DMS53 (cell line): ENCODE results near the gene PLEKHA1.
A peak's percentile ranks its signal among the peaks of the same experiment; 100 is the strongest.

Experiments
- DNase-seq: peaks from one replicate; lab custom pipeline; 2025; lab: John Stamatoyannopoulos, UW

The PLEKHA1 gene

GRCh38 chr10:122421742-122422141 is 47.2 kb downstream of the PLEKHA1 start:
- DNase-seq, result no peak

GRCh38 chr10:122422266-122422989 is 47.9 kb downstream of the PLEKHA1 start:
- DNase-seq, result no peak

DNA sequence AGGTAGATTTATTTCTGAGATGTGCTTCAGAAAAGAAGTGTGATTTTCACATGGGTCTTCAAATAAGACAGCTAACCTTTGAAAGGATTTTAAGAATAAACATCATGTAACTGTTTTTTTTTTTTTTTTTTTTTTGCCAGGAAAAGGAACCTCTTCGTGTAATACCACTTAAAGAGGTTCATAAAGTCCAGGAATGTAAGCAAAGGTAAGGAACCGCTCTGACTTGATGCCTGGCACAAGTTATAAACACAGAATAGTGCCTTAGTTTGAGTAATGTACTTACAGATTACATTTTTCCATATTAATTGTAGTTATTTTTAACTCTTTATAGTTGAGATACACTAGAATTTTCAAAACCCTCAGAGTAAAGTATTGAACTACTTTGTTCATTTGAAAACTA is 49.6 kb downstream of the PLEKHA1 start:
- DNase-seq, result no peak

DNA sequence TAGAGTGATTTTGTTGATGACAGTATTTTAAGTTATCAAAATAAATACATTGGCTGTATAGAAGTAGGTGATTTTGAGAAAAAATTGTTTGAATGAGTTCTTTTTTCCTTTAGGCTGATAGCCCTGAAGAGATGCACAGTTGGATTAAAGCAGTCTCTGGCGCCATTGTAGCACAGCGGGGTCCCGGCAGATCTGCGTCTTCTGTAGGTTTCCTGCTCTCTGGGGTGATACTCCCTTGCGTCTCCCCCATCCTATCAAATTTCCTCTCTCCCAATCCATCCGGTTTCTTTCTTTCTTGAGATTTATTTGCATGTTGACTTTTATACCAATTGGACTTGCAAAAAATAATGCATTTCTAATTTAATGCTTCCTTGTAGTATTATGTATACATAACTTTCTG is 52.3 kb downstream of the PLEKHA1 start:
- no peak for DNase-seq

- DNase-seq, result no peak
These were observed 52.8 kb downstream of the PLEKHA1 start for GRCh38 chr10:122427280-122427679.

DNA sequence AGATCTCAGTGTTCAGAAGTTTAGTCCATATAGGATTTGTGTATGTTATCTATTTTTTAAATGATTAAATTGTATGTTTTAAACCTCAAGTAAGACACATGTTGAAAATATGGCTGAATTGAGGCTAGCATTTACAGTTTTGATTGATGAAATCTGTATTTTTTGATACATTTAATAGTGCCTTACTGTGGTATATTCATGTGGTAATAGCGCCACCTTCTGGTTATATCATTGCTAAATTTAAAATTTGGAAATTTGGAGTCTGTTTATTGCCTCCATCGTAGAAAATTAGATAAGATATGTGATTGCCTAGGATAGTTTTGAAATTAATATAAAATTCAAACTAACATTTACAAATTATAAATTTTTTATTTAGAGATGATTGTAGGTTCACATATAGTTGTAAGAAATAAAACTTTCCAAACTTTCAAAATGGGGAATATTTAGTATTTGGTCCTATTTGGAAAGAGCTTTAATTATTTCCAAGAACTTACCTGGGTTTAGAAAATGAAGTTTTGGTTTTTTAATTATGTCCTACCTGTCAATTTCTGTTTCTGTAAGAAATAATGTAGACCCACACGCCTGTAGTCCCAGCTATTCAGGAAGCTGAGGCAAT is 60.8 kb downstream of the PLEKHA1 start:
- DNase-seq, result peak; percentile 73

DNA sequence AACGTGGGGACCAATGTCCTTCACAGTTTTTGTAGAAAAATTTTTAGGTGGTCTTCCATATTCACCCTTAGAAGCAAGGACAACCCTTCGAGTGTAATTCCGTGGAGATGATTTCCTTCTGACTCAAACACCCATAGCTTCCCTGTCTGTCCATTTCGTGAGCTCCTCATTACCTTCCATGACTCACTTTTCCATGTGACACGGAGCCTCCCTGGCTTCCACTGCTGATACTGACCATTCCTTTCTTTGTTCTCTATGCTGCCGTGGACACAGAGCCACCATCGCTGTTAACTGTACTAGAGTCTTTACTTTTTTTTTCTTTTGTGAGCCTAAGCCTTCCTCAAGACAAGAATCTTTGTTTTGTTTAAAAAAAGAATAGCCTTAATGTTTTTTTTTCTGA is 67.5 kb downstream of the PLEKHA1 start:
- DNase-seq, result peak; percentile 83

GRCh38 chr10:122445469-122445868 is 71.0 kb downstream of the PLEKHA1 start:
- no peak for DNase-seq

- DNase-seq, result no peak
These were observed 71.4 kb downstream of the PLEKHA1 start for GRCh38 chr10:122445904-122446303.

GRCh38 chr10:122446668-122447423 is 72.3 kb downstream of the PLEKHA1 start:
- peak; percentile 22 for DNase-seq

- DNase-seq, result no peak
These were observed 74.1 kb downstream of the PLEKHA1 start for GRCh38 chr10:122448600-122448999.

- no peak for DNase-seq
These were observed 74.6 kb downstream of the PLEKHA1 start for GRCh38 chr10:122449153-122449552.

GRCh38 chr10:122450353-122450990 is 76.0 kb downstream of the PLEKHA1 start:
- DNase-seq, result no peak

DNA sequence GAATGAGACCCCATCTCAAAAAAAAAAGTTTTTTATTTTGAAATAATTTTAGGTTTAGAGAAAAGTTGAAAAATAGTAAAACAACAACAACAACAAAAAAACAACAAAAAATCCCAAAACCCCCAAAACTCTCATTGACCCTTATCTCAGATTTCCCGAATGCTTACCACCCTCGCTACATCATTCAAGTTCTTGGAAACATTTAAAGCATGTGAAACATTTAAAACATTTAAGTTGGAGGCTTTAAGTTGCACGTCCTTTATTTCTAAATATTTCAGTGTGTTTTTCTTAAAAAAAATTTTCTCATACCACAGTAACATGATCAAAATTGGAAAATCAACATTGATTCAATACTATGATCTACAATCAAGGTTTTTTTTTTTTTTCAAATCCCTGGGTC is 79.6 kb downstream of the PLEKHA1 start:
- no peak for DNase-seq

GRCh38 chr10:122454603-122455080 is 80.1 kb downstream of the PLEKHA1 start, which contains the start of gene ARMS2:
Gene ARMS2, plus strand, starts transcription at chr10:122454653. Its CDS starts 75 bp downstream, at chr10:122454728.
- DNase-seq, result no peak

DNA sequence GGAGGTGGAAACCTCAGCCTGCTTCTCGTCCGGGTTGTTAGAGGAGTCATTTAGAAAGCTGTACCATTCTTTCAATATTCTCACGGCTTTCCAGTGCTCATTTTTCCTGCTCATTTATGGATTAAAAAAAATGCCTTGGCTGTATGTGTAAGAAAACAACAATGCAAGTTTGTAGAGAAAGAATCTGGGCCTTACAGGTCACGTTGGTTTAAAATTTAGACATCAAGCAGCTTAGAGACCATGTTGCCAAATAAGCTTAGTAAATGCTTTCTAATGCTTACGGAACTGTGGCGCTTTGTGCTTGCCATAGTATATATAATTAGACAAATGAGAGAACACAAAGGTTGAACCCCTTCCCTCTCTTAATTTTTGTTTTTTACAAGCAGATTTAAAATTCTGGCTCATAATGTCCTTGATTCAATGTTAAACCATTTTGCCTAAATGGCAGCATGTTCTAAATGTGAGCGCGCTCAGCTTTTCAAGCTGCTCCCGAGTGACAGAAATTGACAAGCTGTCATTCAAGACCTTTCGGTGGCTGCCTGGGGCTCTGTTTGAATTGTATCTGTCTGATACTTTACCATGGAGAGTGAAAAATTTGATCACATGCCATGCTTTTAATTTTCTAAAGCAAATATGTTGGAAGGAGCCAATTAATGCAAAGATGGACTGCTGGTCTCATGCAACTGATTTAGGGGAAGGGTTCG is 81.0 kb downstream of the PLEKHA1 start:
- no peak for DNase-seq

GRCh38 chr10:122457934-122458333 is 83.4 kb downstream of the PLEKHA1 start:
- no peak for DNase-seq

GRCh38 chr10:122458693-122459092 is 84.2 kb downstream of the PLEKHA1 start:
- peak; percentile 25 for DNase-seq

DNA sequence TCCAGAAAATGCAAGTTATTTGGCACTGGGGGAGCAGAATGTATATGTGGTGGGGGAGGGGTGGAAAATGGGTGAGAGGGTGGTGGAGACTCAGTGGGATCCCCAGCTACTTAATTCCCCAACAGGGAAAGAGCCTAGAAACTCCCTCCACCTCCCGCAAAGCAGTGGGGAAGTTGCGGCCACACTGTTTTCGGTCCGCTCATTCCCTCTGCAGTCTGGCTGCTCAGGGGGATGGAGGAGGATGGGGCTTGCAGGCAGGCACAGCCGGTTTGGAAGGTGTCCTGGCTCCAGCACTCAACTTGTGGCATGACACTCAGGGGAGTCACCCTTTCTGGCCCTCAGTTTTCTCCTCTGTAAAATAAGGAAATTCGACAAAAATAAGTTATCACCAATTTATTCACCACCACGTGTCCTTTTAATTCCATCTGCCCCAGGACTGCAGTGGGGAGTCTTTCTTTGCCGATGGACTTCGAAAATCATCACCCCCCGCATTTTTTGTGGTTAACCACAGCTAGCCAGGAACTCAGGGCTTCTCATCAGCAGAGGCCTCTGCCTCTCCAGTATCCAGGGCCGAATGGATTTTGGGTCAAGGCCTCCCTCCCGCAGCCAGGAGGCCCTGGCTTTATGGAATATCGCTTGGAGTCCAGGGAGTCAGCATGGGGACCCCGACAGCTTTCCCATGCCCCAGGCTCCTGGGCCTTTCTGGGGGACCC is 85.2 kb downstream of the PLEKHA1 start:
- no peak for DNase-seq

DNA sequence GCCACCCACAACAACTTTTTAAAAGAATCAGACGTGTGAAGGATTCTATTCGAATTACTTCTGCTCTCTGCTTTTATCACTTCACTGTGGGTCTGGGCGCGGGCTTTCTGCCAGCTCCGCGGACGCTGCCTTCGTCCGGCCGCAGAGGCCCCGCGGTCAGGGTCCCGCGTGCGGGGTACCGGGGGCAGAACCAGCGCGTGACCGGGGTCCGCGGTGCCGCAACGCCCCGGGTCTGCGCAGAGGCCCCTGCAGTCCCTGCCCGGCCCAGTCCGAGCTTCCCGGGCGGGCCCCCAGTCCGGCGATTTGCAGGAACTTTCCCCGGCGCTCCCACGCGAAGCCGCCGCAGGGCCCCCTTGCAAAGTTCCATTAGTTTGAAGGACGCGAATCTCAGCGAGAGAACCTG is 86.4 kb downstream of the PLEKHA1 start:
- DNase-seq, result peak; percentile 24

DNA sequence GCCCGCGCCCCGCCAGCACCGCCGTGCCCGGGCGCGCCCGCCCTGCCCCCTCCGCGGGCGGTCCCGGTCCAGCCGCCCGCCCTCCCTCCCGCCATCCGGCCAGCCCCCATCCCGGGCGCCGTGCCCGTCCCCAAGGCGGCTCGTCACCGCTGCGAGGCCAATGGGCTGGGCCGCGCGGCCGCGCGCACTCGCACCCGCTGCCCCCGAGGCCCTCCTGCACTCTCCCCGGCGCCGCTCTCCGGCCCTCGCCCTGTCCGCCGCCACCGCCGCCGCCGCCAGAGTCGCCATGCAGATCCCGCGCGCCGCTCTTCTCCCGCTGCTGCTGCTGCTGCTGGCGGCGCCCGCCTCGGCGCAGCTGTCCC is 86.8 kb downstream of the PLEKHA1 start, which contains the start of gene HTRA1:
TSS of gene HTRA1 (plus strand) at position 187 of the 362 bp plus-strand sequence. CDS start at position 287, 100 bp downstream.
- DNase-seq, result peak; percentile 77
